ENCODE results near the gene DNAH11.

DNAH11 gene

DNA sequence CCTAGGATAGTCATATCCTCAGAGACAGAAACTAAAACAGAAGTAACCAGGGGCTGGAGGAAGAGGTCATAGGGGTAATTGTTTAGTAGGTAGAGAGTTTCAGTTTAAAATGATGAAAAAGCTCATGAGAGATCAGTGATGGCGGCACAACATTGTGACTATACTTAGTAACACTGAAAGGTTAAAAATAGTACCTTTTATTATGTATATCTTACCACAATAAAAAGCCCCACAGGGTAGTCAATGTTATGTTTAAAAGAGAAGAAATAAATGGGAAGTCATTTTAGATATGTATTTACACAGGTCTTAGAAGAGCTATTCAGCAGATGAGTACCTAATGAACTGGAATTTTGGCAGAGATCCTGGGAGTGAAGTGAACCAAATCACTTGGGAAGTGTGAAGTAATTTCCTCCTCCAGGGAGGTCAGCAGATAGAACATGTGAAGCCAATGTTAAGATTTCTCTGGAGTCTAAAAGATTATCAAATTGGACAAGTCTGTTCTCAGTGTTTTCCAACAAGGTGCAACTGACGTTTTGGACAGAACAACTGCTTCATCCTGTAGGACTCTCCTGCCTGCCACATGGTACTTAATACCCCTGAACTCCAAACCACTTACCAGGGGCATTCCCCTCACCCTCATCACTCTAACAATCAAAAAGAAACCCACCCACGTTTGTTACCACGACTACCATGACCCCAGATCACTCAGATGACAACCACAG is 396.5 kb downstream of the DNAH11 start:
- TF ChIP-seq, protein P1, sequence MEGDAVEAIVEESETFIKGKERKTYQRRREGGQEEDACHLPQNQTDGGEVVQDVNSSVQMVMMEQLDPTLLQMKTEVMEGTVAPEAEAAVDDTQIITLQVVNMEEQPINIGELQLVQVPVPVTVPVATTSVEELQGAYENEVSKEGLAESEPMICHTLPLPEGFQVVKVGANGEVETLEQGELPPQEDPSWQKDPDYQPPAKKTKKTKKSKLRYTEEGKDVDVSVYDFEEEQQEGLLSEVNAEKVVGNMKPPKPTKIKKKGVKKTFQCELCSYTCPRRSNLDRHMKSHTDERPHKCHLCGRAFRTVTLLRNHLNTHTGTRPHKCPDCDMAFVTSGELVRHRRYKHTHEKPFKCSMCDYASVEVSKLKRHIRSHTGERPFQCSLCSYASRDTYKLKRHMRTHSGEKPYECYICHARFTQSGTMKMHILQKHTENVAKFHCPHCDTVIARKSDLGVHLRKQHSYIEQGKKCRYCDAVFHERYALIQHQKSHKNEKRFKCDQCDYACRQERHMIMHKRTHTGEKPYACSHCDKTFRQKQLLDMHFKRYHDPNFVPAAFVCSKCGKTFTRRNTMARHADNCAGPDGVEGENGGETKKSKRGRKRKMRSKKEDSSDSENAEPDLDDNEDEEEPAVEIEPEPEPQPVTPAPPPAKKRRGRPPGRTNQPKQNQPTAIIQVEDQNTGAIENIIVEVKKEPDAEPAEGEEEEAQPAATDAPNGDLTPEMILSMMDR (IDR thresholded peaks at IDR 0.05; ENCODE audit: insufficient read depth, low read length, missing control alignments) = no peak
- no peak for DNase-seq (ENCODE audit: low read depth, low spot score)
- CTCF ChIA-PET = no interaction called here
- POLR2A ChIA-PET = no interaction called here
- no peak overlapping the region for H3K4me3 ChIP-seq (ENCODE audit: low read depth, low read length)

DNA sequence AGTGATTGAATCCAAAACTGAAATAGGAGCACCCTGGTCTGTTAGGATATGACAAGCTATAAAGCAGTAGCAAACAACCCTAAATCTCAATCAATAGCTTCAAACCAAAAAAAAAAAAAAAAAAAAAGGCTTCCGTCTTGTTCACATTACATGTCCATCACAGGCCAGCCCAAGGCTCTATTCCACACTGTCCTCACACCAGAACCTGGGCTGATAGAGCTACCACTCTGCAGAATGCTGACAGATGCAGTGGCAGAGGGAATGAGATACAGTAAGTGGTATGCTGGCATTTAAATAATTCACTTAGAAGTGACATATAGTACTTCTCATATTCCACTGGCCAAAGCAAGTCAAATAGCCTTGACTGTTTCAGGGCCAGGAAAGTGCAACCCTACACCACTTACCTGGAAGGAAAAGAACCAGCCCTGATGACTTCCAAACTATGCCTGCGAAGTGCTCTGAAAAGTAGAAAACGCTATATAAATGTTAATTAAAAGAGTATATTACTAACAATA is 397.1 kb downstream of the DNAH11 start:
- H3K4me3 ChIP-seq (ENCODE audit: low read depth, low read length) = no peak overlapping the region
- CTCF ChIA-PET = no interaction called here

DNA sequence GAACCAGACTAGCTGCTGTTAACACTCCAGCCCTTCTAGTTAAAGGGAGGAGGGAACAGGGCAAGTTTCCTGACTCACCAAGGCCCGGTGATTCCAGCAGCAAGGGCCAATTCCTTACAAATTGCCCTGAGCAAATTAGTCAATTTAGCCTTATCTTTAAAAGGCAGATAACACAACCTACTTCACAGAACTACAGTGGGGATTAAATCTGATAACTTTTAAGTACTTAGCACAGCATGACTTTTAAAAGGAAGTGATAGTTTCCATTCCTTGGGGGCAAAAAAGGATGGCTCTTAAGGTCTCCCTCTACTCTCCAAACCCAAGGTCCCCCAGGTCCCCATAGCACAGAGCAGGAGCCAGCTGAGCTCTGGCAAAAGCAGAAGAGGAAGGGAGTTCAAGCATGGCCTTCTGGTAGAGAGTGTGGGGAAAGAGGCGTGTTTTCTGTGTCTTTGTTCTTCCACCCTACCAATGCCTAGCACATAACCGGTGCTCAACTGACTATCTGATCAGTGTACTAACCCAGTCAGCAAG is 398.8 kb downstream of the DNAH11 start:
- H3K4me3 ChIP-seq (ENCODE audit: low read depth, low read length) = no peak overlapping the region
- ChIA-PET CTCF (interaction anchor here (1.6 kb wide), 1 partner anchor 20 kb away, joined by 4 read pairs; no protein-coding TSS in a partner anchor), POLR2A (no interaction called here)
- no peak for DNase-seq (ENCODE audit: low read depth, low spot score)
- TF ChIP-seq, protein P1 (IDR thresholded peaks at IDR 0.05; ENCODE audit: insufficient read depth, low read length, missing control alignments) = no peak

More for the DNA sequence above, 397.1 kb downstream of the DNAH11 start:
- TF ChIP-seq, protein P1 (IDR thresholded peaks at IDR 0.05; ENCODE audit: insufficient read depth, low read length, missing control alignments) = no peak
- DNase-seq (ENCODE audit: low read depth, low spot score) = no peak
- POLR2A ChIA-PET = no interaction called here

DNA sequence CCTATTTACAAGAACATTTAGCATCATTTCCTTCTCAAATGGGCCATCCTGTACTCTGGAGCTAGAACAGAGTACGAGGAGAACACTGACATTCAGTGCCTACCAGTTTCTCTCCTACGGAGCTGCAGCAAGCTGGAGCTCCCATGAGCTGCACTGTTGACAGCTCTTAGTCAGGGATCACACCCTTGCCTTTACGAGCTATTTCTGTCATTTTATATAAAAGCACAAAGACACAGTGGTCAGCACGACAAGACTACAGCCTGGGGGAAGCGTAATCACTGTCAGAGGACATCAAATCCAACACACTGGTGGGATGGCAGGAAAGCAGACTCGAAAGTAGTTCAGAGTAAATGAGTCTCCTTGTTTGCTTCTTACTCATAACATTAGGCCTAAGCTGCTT is 400.1 kb downstream of the DNAH11 start:
- ChIA-PET POLR2A (no interaction called here), CTCF (interaction anchor here (1.0 kb wide), 1 partner anchor 59 kb away, joined by 3 read pairs; no protein-coding TSS in a partner anchor)
- no peak for DNase-seq (ENCODE audit: low read depth, low spot score)
- H3K4me3 ChIP-seq (ENCODE audit: low read depth, low read length) = no peak overlapping the region
- TF ChIP-seq, protein P1 (IDR thresholded peaks at IDR 0.05; ENCODE audit: insufficient read depth, low read length, missing control alignments) = no peak

DNA sequence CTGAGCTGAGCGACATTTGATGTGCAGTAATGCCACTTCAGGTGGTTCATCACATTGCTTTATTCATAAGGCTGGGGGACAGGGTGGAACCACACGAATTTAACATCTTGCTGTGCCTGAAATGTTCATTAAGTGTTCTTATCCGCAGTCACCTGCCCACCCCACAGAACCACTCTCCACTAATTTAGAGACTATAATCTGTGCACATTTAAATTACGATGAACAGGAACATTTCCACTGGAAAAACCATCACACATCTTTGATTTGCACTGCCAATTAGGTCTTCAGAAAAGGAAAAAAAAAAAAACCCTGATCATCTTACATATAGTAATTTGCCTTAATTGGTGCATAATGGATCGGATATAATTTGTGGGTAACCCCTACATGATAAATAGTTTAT is 400.6 kb downstream of the DNAH11 start:
- ChIA-PET CTCF (interaction anchor here (1.0 kb wide), 1 partner anchor 58 kb away, joined by 3 read pairs; no protein-coding TSS in a partner anchor), POLR2A (interaction anchor here (0.7 to 0.9 kb wide), 3 partner anchors 20 to 516 kb away, joined by 3 to 8 read pairs (median 5); no protein-coding TSS in a partner anchor)
- H3K4me3 ChIP-seq (ENCODE audit: low read depth, low read length) = no peak overlapping the region
- no peak for DNase-seq (ENCODE audit: low read depth, low spot score)
- TF ChIP-seq, protein P1 (IDR thresholded peaks at IDR 0.05; ENCODE audit: insufficient read depth, low read length, missing control alignments) = no peak
